ENCODE measurements around the gene SEPSECS. TPM values are rescaled to one million over a fixed set of nuclear protein-coding genes. Genes with fewer than 3 reads are reported as not detected.
A peak's percentile ranks its signal among the peaks of the same experiment; 100 is the strongest.

The SEPSECS gene
- polyA plus RNA-seq, 10 donors: 5.7 to 12.2 (median 8.0) TPM

- DNase-seq: no peak
Observed at GRCh38 chr4:25111648-25112196, 48.5 kb downstream of the SEPSECS start.

- no peak for DNase-seq
Observed at GRCh38 chr4:25110527-25111329, 49.5 kb downstream of the SEPSECS start.

DNA sequence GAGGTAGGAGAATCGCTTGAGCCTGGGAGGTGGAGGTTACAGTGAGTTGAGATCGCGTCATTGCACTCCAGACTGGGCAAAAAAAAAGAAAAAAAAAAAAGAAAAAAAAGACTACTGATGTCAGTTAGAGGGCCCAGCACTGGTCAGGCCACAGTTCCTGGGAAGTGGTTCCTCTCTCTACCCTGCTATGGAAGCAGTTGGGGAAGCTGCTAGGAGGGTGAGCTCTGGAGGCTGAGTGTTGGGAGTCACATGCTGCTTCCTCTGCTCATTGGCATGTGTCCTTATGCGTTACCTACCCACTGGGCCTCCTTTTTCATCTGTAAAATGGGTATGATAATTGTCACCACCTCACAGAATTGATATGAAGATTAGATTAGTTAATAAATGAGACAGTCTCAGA, 50.7 kb downstream of the SEPSECS start:
- DNase-seq: no peak

GRCh38 chr4:25108556-25108955, 51.7 kb downstream of the SEPSECS start:
- no peak for DNase-seq

GRCh38 chr4:25107827-25108516, 52.3 kb downstream of the SEPSECS start:
- DNase-seq: peak in 1 of 3 donors; percentile 77

GRCh38 chr4:25106363-25107151, 53.7 kb downstream of the SEPSECS start:
- DNase-seq: no peak

- DNase-seq: peak in 1 of 3 donors; percentile 16
Observed at GRCh38 chr4:25104591-25104990, 55.7 kb downstream of the SEPSECS start.

DNA sequence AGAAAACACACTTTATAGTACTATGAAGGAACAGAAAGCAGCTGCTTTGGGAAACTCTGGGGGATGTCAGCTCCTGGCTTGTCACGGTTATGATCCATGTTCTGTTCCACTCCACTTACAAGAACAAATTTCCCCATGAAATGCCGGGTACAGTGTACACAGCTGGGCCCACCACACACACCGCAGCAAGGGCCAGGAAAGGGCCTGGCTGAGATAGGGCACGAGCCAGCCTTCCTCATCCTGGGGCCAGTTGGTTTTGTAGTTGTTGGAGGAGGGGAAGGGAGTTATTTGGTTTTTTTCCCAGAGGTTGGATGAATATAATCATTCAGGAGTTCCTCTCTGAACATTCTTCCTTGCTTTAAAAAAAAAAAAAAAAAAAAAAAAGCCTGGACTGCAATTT, 56.8 kb downstream of the SEPSECS start:
- DNase-seq: peak in 1 of 3 donors; percentile 90

DNA sequence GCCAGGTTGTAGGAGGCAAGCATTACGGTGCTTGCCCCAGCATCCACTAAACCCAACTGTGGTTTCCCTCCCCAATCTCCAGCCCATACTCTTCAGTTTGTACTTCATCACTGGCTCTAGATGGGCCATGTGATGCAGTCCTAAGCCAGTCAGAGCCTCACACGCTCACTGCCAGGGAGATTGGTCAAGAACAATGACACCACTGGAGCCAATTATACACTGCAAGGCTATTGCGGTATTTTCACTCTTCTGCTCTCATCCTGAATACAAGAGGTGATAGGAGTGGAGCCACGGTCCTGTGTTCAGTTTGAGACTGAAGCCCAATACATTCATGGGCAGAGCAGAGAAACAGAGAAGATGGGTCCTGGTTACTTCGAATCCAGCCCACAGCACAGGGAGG, 58.4 kb downstream of the SEPSECS start:
- DNase-seq: no peak

GRCh38 chr4:25100710-25101109, 59.5 kb downstream of the SEPSECS start:
- DNase-seq: no peak

DNA sequence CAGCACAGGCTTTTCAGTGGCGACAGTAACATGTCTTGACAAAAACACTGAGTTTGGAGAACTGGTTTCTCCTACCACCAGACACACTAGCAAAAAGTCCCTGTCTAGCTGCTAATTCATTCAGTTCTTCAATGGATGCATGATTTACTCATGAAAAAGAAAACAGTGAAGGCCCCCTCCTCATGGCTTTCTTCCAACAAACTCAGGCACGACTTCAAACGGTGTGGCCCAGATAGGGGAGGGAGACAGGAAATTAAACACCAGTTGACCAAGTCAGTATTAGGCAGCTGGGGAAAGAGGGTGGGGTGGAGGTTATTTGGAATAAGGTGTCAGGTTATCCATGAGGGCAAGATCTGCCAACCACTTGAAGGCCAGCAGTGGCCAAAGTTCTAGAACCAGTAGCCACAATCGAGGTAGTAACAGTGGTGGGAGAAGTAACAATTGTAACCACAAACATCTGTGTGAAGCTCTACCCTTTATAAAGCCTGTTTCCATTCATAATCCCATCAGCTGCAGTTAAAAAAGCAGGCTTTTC, 60.2 kb downstream of the SEPSECS start:
- DNase-seq: peak in 1 of 3 donors; percentile 55

DNA sequence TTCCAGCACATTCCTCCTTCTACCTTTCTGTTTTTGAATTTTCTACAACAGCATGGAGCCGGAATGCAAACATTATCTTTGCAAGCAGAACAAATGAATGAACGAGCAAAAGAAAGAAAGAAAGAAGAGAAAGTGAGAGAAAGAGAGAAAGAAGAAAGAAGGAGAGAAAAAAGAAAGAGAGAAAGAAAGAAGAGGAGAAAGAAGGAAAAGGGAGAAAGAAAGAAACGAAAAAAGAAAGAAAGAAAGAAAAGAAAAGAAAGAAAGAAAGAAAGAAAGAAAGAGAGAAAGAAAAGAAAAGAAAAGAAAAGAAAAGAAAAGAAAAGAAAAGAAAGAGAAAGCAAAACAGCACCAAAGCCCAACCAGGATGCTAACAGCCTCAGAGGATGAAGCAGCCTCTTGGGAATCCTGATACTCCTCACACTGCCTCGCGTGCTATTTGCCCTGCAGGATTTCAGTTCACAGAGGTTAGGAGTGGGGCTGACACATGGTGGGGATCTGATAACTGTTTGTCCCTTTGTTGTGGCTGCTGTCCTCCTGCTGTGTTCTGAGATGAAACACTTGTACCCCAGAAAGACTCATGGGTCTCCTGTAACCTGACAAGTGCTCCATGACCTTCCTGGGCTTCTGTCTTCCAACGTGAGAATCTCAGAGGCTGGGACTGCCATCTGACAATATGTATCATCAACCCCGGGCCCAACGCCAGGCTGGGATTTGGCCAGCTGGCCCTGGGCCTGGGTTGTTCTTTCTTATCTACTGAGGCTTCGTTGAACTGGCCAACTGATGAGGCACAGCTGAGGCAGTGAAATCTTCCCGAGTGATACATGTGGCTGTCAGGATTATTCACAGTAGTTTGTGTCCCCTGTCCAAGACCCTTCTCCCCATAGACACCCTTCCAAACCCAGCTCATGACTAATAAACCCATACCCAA, 61.0 kb downstream of the SEPSECS start:
- DNase-seq: peak; percentile 78 to 86 (median 82)

- no peak for DNase-seq
Observed at GRCh38 chr4:25096981-25097443, 63.2 kb downstream of the SEPSECS start.

DNA sequence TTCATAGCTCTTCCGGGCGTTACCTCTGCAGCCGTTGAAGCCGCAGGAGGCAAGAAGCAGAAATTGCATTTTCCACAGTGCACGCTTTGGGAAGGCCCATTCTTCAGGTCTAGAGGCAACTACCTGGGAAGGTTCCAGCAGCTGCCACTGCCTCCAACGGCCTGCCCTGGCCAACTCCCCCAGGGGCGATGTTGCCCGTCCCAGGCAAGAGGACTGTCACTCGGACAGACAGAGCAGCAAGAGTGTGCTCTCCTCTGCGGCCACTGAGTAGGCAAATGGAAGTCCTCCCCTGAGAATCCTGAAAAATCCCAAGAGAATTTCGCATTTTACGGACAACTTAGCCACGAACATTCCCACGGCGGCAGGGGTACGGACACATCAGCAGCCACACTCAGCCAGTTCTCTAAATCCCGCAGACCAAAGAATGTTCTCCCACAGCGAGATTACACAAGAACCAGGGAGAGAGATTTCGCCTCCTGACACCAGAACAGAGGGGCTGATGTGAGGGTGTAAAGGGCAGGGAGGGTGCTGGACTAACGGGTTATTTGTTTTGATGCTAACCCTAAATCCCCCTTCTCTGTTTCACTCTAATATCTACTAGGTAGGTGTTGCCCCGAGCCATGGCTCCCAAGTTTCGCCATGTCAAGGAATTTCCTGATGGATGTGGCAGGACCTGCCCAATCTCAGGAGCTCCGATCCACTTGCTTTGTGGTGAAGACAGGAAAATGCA, 63.8 kb downstream of the SEPSECS start:
- DNase-seq: no peak

DNA sequence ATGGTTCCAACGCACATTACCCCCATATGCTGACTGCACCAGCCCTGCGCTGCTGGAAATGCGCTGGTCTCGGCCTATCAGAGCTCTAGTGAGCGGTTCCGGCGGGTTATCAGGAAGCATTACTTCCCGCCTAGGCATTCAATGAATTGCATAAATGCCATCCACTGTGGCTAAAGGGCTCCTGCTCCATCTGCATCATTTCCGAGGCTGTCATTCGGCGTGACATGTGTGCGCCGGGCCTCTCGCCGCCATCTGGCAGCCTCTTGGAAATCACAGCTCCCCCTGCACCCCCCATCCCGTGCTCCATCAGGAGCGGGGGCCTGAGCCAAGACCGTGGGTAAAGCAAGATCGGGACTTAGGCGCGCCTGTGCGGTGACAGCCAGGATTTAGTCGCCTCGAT, 64.4 kb downstream of the SEPSECS start:
- peak in 1 of 3 donors; percentile 49 for DNase-seq

- DNase-seq: no peak
Observed at GRCh38 chr4:25092139-25092538, 68.1 kb downstream of the SEPSECS start.

DNA sequence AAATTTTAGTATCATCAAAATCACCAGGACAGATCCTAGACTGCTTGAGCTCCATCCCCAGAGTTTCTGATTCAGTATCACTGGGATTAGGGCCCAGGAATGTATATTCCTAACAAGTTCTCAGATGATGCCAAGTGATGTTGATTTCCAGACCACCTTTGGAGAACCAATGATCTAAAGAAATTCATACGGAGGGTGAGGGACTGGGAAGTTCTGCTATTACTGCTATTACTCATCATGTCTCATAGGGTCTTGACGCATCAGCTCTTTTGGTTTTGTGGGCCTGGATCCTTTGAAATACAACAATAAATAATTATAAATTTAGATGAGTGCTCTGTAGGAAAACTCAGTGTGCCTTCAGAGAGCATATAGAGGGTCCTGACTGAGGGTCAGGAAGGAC, 69.7 kb downstream of the SEPSECS start:
- DNase-seq: no peak

DNA sequence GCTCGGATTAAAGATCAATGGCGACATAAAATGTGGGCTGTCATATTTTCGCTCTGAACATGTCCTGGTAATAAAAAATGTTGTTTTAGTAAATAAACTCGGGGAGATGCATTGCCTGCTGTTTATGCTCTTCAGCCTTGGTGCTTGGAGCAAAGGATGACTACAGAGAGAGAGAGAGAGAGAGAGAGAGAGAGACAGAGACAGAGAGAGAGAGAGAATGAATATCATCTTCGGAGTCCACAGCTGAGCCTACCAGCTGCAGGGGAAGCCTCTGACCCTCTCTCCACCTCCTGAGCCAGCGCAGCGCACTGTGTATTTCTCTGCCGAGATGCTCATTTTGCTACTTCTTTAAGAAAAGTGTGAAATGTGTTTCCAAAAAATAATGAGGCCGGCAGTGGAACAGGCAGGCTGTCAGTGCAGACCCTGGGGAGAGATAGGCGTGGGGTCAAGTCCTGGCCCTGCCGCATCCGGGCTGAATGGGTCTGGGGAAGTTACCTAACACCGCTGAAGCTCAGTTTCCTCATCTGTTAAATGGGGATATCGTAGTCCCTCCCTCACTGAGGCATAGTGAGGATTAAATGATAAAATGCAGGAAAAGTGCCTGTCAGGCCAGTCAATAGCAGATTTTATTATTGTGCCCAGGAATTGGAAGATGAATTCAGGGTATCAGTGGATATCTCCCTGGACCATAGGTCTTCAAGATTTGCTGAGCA, 71.0 kb downstream of the SEPSECS start:
- DNase-seq: peak in 1 of 3 donors; percentile 42
